ENCODE measurements around the gene AGXT2. TPM values are rescaled to one million over a fixed set of nuclear protein-coding genes. Genes with fewer than 3 reads are reported as not detected.

AGXT2 gene
- total RNA-seq = not detected in 2 replicates
- polyA plus RNA-seq = not detected in 2 replicates
- not detected in 2 replicates for polyA plus RNA-seq (2012)
- polyA minus RNA-seq (ENCODE audit: low replicate concordance) = not detected in 2 replicates

GRCh38 chr5:35047785-35048404 is at the start of gene AGXT2:
AGXT2 (minus strand) TSS chr5:35047949; CDS start chr5:35047892, 57 bp downstream.
- no peak for DNase-seq (ENCODE audit: low read depth in 2 of 2)
- no peak for TF ChIP-seq CTCF (conservative IDR thresholded peaks at IDR 0.05 in 1 of 2, IDR thresholded peaks at IDR 0.05 in 1 of 2; ENCODE audit: low read depth in 1 of 2, low read length in 2 of 2)
- TF ChIP-seq EZH2 (IDR thresholded peaks at IDR 0.05; ENCODE audit: low read length, missing control alignments) = no peak
- Histone ChIP-seq H3K27me3 (ENCODE audit: control insufficient read depth, insufficient read depth, low read length) (no peaks in the 10 kb centered on the region), H3K4me3 (replicated peaks in 1 of 4; ENCODE audit: control extremely low read depth in 1 of 4, insufficient read depth in 1 of 4, low read depth in 3 of 4, low read length in 4 of 4) (no peak within 1 kb of the TSS), H3K27ac (ENCODE audit: insufficient read depth, low read length) (no peak within 1 kb of the TSS), H3K79me2 (ENCODE audit: control insufficient read depth, insufficient read depth, low read length) (no peaks in the 10 kb centered on the region), H3K4me2 (ENCODE audit: extremely low read depth, insufficient read depth, low read length) (peak within 1 kb of the TSS; percentile 40), H2AFZ (ENCODE audit: low read length) (no peak within 1 kb of the TSS), H3K4me1 (ENCODE audit: control insufficient read depth, extremely low read depth, insufficient read depth, low read length) (peaks cover 10% of the 10 kb centered on the region), H3K36me3 (ENCODE audit: control insufficient read depth, insufficient read depth, low read length) (no peaks in the 10 kb centered on the region), H3K9me3 (ENCODE audit: control insufficient read depth, insufficient read depth, low read depth, low read length) (no peaks in the 10 kb centered on the region), H3K9ac (ENCODE audit: insufficient read depth, low read length) (no peak within 1 kb of the TSS), H4K20me1 (ENCODE audit: control insufficient read depth, extremely low read depth, insufficient read depth, low read length) (no peaks in the 10 kb centered on the region)

- no peak for DNase-seq (ENCODE audit: low read depth in 2 of 2)
- H3K27me3 ChIP-seq (ENCODE audit: control insufficient read depth, insufficient read depth, low read length) = no peaks in the 10 kb centered on the region
- H2AFZ ChIP-seq (ENCODE audit: low read length) = no peak overlapping the region
- no peaks in the 10 kb centered on the region for H4K20me1 ChIP-seq (ENCODE audit: control insufficient read depth, extremely low read depth, insufficient read depth, low read length)
- TF ChIP-seq CTCF (conservative IDR thresholded peaks at IDR 0.05 in 1 of 2, IDR thresholded peaks at IDR 0.05 in 1 of 2; ENCODE audit: low read depth in 1 of 2, low read length in 2 of 2) (no peak), EZH2 (IDR thresholded peaks at IDR 0.05; ENCODE audit: low read length, missing control alignments) (no peak)
- no peaks in the 10 kb centered on the region for H3K79me2 ChIP-seq (ENCODE audit: control insufficient read depth, insufficient read depth, low read length)
- no peak overlapping the region for H3K4me3 ChIP-seq (replicated peaks in 1 of 4; ENCODE audit: control extremely low read depth in 1 of 4, insufficient read depth in 1 of 4, low read depth in 3 of 4, low read length in 4 of 4)
- H3K27ac ChIP-seq (ENCODE audit: insufficient read depth, low read length) = no peak overlapping the region
- no peaks in the 10 kb centered on the region for H3K9me3 ChIP-seq (ENCODE audit: control insufficient read depth, insufficient read depth, low read depth, low read length)
- no peaks in the 10 kb centered on the region for H3K36me3 ChIP-seq (ENCODE audit: control insufficient read depth, insufficient read depth, low read length)
- H3K4me2 ChIP-seq (ENCODE audit: extremely low read depth, insufficient read depth, low read length) = no peak overlapping the region
- H3K4me1 ChIP-seq (ENCODE audit: control insufficient read depth, extremely low read depth, insufficient read depth, low read length) = no peaks in the 10 kb centered on the region
- no peak overlapping the region for H3K9ac ChIP-seq (ENCODE audit: insufficient read depth, low read length)
Measured at GRCh38 chr5:35096932-35097331, 49.2 kb upstream of the AGXT2 start.

- DNase-seq (ENCODE audit: low read depth in 2 of 2) = peak in 1 of 2 donors; percentile 15
Measured at GRCh38 chr5:35096216-35096615, 48.5 kb upstream of the AGXT2 start.

More at GRCh38 chr5:35096216-35096615, 48.5 kb upstream of the AGXT2 start:
- no peak for TF ChIP-seq CTCF (conservative IDR thresholded peaks at IDR 0.05 in 1 of 2, IDR thresholded peaks at IDR 0.05 in 1 of 2; ENCODE audit: low read depth in 1 of 2, low read length in 2 of 2)
- TF ChIP-seq EZH2 (IDR thresholded peaks at IDR 0.05; ENCODE audit: low read length, missing control alignments) = no peak
- no peak overlapping the region for H2AFZ ChIP-seq (ENCODE audit: low read length)
- H3K27me3 ChIP-seq (ENCODE audit: control insufficient read depth, insufficient read depth, low read length) = no peaks in the 10 kb centered on the region
- H3K9me3 ChIP-seq (ENCODE audit: control insufficient read depth, insufficient read depth, low read depth, low read length) = no peaks in the 10 kb centered on the region
- H3K4me2 ChIP-seq (ENCODE audit: extremely low read depth, insufficient read depth, low read length) = no peak overlapping the region
- no peak overlapping the region for H3K9ac ChIP-seq (ENCODE audit: insufficient read depth, low read length)
- no peaks in the 10 kb centered on the region for H4K20me1 ChIP-seq (ENCODE audit: control insufficient read depth, extremely low read depth, insufficient read depth, low read length)
- no peak overlapping the region for H3K27ac ChIP-seq (ENCODE audit: insufficient read depth, low read length)
- no peaks in the 10 kb centered on the region for H3K4me1 ChIP-seq (ENCODE audit: control insufficient read depth, extremely low read depth, insufficient read depth, low read length)
- H3K79me2 ChIP-seq (ENCODE audit: control insufficient read depth, insufficient read depth, low read length) = no peaks in the 10 kb centered on the region
- H3K36me3 ChIP-seq (ENCODE audit: control insufficient read depth, insufficient read depth, low read length) = no peaks in the 10 kb centered on the region
- H3K4me3 ChIP-seq (replicated peaks in 1 of 4; ENCODE audit: control extremely low read depth in 1 of 4, insufficient read depth in 1 of 4, low read depth in 3 of 4, low read length in 4 of 4) = no peak overlapping the region

Data from fibroblast of lung (primary cell).